ENCODE measurements around the gene ENO1. TPM values are rescaled to one million over a fixed set of nuclear protein-coding genes. Genes with fewer than 3 reads are reported as not detected.
"Not testable (repeated sequence)": the region's sequence is repeated elsewhere in the genome, so short reads cannot be mapped to it uniquely, and the experiment has no call there.

ENO1 gene
- total and polyA plus RNA-seq, 2 donors (not counting 3 experiments of a cell fraction or from before 2014, with no cell fraction given), result 1,111 to 1,593 TPM

DNA sequence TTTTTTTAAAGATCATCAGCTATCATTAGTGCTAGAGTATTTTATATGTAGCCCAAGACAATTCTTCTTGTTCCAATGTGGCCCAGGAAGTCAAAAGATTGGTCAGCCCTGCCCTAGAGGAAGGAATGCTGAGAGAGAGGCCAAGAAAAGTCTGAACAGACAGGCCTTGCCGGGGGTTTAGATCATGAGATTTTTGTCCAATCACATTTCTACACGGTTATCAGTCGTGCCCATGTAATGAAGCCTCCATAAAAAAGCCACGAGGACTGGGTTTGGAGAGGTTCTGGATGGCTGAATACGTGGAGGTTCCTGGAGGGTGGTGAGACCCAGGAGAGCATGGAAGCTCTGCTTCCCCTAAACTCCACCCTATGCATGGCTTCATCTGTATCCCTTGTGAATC lies 24.3 kb upstream of the ENO1 start:
- H3K4me1 ChIP-seq (ENCODE audit: control insufficient read depth, extremely low read depth, insufficient read depth, low read length), result peaks cover 18% of the 10 kb centered on the region
- no peak overlapping the region for H2AFZ ChIP-seq (ENCODE audit: low read depth, low read length)
- no peaks in the 10 kb centered on the region for H4K20me1 ChIP-seq (replicated peaks; ENCODE audit: control insufficient read depth, extremely low read depth, insufficient read depth, low read length)
- POLR2A ChIA-PET, result no interaction called here
- no peak for DNase-seq (ENCODE audit: low read depth, low spot score)
- H3K27ac ChIP-seq (ENCODE audit: insufficient read depth, low read depth, low read length), result no peak overlapping the region
- H3K9me3 ChIP-seq (replicated peaks; ENCODE audit: control insufficient read depth, insufficient read depth, low read length), result no peaks in the 10 kb centered on the region
- CTCF ChIA-PET, result interaction anchor here (2.0 kb wide), 1 partner anchor 43 kb away, joined by 6 read pairs; no protein-coding TSS in a partner anchor
- no peak for FAIRE-seq
- dilution Hi-C loops (cut with MboI; ENCODE audit: extremely low pct_ligation_motif_present, low sequenced_read_pairs) (no loop called here), intact Hi-C loops (cut with micrococcal nuclease) (no loop called here)
- no peak overlapping the region for H3K4me3 ChIP-seq (replicated peaks in 1 of 3; ENCODE audit: insufficient read depth in 1 of 3, low read depth in 1 of 3, low read length in 3 of 3)
- H3K4me2 ChIP-seq (ENCODE audit: insufficient read depth, low read length), result no peak overlapping the region
- no peaks in the 10 kb centered on the region for H3K36me3 ChIP-seq (ENCODE audit: control insufficient read depth in 2 of 2, extremely low read depth in 1 of 2, insufficient read depth in 2 of 2, low read length in 2 of 2)
- no peak overlapping the region for H3K9ac ChIP-seq (replicated peaks; ENCODE audit: extremely low read depth, insufficient read depth, low read length)
- no peaks in the 10 kb centered on the region for H3K9me1 ChIP-seq (replicated peaks; ENCODE audit: control insufficient read depth, extremely low read depth, insufficient read depth, low read length)
- no peak for TF ChIP-seq EZH2 (IDR thresholded peaks at IDR 0.05; ENCODE audit: borderline replicate concordance, low read depth, low read length, severe bottlenecking)
- no peaks in the 10 kb centered on the region for H3K79me2 ChIP-seq (ENCODE audit: control insufficient read depth, insufficient read depth, low read length)
- H3K27me3 ChIP-seq (ENCODE audit: control insufficient read depth in 2 of 2, insufficient read depth in 2 of 2, low read length in 2 of 2), result no peaks in the 10 kb centered on the region
- BruUV-seq (replicated peaks), result no TSS peak

- intact Hi-C loops (cut with micrococcal nuclease), result loop anchor here (1.0 kb wide), 1 partner anchor 21 kb away; no protein-coding TSS in a partner anchor
- POLR2A ChIA-PET; H4K20me1 ChIP-seq (replicated peaks; ENCODE audit: control insufficient read depth, extremely low read depth, insufficient read depth, low read length); H3K9ac ChIP-seq (replicated peaks; ENCODE audit: extremely low read depth, insufficient read depth, low read length); H3K27ac ChIP-seq (ENCODE audit: insufficient read depth, low read depth, low read length); H3K4me3 ChIP-seq (replicated peaks in 1 of 3; ENCODE audit: insufficient read depth in 1 of 3, low read depth in 1 of 3, low read length in 3 of 3); H3K9me3 ChIP-seq (replicated peaks; ENCODE audit: control insufficient read depth, insufficient read depth, low read length); H3K9me1 ChIP-seq (replicated peaks; ENCODE audit: control insufficient read depth, extremely low read depth, insufficient read depth, low read length); H2AFZ ChIP-seq (ENCODE audit: low read depth, low read length); FAIRE-seq; H3K36me3 ChIP-seq (ENCODE audit: control insufficient read depth in 2 of 2, extremely low read depth in 1 of 2, insufficient read depth in 2 of 2, low read length in 2 of 2); H3K79me2 ChIP-seq (ENCODE audit: control insufficient read depth, insufficient read depth, low read length); dilution Hi-C loops (cut with MboI; ENCODE audit: extremely low pct_ligation_motif_present, low sequenced_read_pairs); H3K27me3 ChIP-seq (ENCODE audit: control insufficient read depth in 2 of 2, insufficient read depth in 2 of 2, low read length in 2 of 2); H3K4me2 ChIP-seq (ENCODE audit: insufficient read depth, low read length); BruUV-seq (replicated peaks); DNase-seq (ENCODE audit: low read depth, low spot score): not testable (repeated sequence)
- CTCF ChIA-PET, result interaction anchor here (2.1 to 2.3 kb wide), 2 partner anchors 18 to 104 kb away, joined by 5 to 10 read pairs; no protein-coding TSS in a partner anchor
- H3K4me1 ChIP-seq (ENCODE audit: control insufficient read depth, extremely low read depth, insufficient read depth, low read length), result peaks cover 18% of the 10 kb centered on the region
Observed at GRCh38 chr1:8900684-8901083, 22.2 kb upstream of the ENO1 start.

Measured in endothelial cell of umbilical vein (primary cell).